AG09309 (cell line): Measurements from ENCODE around the gene TANK.
"Not testable (repeated sequence)": the region's sequence is repeated elsewhere in the genome, so short reads cannot be mapped to it uniquely, and the experiment has no call there.

Experiments used
- DNase-seq: peaks from one replicate; pipeline ENCODE4 v3.0.0-alpha.2; 2010; ENCODE audit warnings: low read depth
- H3K4me3 ChIP-seq: 2 replicates; pipeline ENCODE4 v1.5.1; 2011; ENCODE audit warnings: mild to moderate bottlenecking, low read depth, low read length, moderate library complexity; ENCODE audit not compliant: control insufficient read depth
- TF ChIP-seq, protein P1 (sequence below): IDR thresholded peaks from 2 replicates; pipeline ENCODE4 v1.5.1; 2011; ENCODE audit warnings: mild to moderate bottlenecking, low read depth, low read length, inconsistent platforms; ENCODE audit not compliant: insufficient read depth, control insufficient read depth; ENCODE audit errors: missing control alignments

Gene TANK

DNA sequence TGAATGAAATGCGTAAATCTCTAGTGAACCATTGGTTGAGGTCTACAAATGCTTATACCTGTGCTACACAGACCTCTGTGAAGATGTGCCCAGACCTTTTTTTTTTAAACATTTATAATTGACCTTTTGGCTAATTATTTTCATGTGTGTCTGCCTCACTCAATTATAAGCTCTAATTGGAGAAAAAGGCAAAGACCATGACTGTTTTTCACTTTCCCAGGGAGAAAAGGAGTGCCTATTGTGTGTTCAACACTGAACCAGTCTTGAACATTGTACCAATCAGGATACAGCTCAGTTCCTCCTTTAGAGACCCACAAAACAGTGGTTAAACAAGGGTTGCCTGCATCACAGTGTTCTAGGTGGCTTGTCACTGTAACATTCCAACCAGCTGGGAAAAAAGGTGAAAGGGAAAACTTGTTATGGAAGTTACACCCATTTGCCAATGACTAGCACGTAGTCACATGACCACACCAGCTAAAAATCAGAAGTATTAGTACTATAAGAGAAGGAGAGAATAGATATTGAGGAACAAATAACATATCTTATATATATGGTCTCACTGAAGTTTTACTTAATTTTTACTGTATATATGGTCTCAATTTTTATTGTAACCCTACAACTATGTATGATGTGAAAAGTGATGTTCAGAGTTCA lies 13.4 kb downstream of the TANK start:
- H3K4me3 ChIP-seq = no peak overlapping the region
- no peak for DNase-seq
- TF ChIP-seq, protein P1, sequence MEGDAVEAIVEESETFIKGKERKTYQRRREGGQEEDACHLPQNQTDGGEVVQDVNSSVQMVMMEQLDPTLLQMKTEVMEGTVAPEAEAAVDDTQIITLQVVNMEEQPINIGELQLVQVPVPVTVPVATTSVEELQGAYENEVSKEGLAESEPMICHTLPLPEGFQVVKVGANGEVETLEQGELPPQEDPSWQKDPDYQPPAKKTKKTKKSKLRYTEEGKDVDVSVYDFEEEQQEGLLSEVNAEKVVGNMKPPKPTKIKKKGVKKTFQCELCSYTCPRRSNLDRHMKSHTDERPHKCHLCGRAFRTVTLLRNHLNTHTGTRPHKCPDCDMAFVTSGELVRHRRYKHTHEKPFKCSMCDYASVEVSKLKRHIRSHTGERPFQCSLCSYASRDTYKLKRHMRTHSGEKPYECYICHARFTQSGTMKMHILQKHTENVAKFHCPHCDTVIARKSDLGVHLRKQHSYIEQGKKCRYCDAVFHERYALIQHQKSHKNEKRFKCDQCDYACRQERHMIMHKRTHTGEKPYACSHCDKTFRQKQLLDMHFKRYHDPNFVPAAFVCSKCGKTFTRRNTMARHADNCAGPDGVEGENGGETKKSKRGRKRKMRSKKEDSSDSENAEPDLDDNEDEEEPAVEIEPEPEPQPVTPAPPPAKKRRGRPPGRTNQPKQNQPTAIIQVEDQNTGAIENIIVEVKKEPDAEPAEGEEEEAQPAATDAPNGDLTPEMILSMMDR = no peak

- DNase-seq = no peak
- TF ChIP-seq, protein P1 = no peak
Observed at GRCh38 chr2:161177969-161178368, 17.7 kb downstream of the TANK start.

GRCh38 chr2:161178756-161179155 lies 18.5 kb downstream of the TANK start:
- TF ChIP-seq, protein P1 = no peak
- no peak overlapping the region for H3K4me3 ChIP-seq
- DNase-seq = no peak

More at GRCh38 chr2:161177969-161178368, 17.7 kb downstream of the TANK start:
- no peak overlapping the region for H3K4me3 ChIP-seq

DNA sequence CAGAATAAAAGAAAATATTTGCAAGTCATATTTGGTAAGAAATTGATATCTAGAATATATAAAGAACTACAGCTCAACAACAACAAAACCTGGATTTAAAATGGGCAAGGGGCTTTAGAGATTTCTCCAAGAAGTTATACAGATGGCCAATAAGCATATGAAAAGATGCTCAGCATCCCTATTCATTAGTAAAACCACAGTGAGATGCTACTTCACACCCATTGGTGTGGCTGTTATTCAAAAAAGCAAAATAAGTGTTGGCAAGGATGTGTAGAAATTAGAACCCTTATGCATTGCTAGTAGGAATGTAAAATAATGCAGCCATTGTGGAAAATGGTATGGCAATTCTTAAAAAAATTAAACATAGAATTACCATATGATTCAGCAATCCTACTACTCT lies 29.8 kb downstream of the TANK start:
- H3K4me3 ChIP-seq = no peak overlapping the region
- no peak for DNase-seq
- TF ChIP-seq, protein P1 = no peak

DNA sequence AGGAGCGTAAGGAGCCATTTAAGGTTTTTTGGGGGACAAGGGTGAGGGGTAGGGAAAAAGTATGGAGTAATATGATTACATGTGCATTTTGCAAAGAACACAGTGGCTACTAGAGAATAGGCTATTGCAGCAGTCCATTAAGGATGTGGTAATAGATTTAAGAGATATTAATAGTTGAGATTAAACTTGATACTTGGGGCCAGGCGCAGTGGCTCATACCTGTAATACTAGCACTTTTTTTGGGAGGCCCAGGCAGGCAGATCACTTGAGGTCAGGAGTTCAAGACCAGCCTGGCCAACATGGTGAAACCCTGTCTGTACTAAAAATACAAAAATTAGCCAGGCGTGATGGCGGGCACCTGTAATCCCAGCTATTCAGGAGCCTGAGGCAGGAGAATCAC lies 35.4 kb downstream of the TANK start:
- H3K4me3 ChIP-seq, DNase-seq: not testable (repeated sequence)

DNA sequence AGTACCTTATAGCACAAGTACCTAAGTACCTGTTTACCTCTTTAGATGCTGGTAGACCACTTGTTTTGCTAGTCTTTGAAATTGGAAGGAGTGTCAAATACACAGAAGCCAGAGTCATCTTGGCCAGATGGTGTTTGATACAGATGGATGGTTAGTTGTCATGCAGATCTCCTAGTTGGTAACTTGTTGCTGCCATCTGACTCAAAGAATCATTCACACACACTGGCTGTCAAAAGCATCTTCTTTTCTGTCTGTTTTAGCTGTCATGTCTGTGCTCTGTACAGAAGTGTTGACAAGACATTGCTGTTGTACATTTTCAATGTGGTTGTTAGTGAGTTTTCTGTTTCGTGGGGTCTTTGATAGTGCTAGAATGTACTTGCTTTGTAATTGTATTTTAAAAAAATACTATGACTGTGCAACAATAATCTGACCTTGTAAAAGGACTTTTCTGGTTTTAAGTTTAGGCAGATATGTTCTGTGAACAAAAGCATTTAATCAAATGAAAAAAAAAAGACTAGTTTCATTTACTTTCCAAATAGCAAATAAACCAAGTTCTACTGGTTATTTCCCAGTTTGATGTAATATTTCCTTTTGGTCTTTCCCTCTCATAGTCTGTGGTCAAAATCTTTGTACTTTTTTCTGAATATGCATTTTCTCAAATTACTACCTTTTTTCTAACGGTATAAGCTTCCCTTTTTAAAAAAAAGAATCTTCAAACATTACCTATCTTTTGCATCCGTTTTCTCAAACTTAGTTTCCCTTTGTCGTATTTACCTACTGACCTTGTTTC lies 39.9 kb downstream of the TANK start:
- TF ChIP-seq, protein P1 = no peak
- H3K4me3 ChIP-seq = no peak overlapping the region
- DNase-seq = no peak

- TF ChIP-seq, protein P1 = no peak
- no peak for DNase-seq
- H3K4me3 ChIP-seq = no peak overlapping the region
Observed at GRCh38 chr2:161204846-161205245, 44.6 kb downstream of the TANK start.
